GM23248 (cell line): ENCODE measurements around the gene GRM3. TPM values are rescaled to one million over a fixed set of nuclear protein-coding genes. Genes with fewer than 3 reads are reported as not detected.

Source experiments
- DNase-seq: peaks from one replicate; pipeline ENCODE4 v3.0.0-alpha.2; 2015
- H2AFZ ChIP-seq: fragments of 200-600 bp; sonication (generic); 2 replicates; pipeline ENCODE4 v1.6.1; 2016; ENCODE audit warnings: antibody characterized with exemption
- H3F3A ChIP-seq: fragments of 200-600 bp; sonication (generic); 2 replicates; pipeline ENCODE4 v1.6.1; 2016; ENCODE audit warnings: mild to moderate bottlenecking, antibody characterized with exemption, mixed run types; ENCODE audit not compliant: insufficient read depth
- H3K27ac ChIP-seq: fragments of 200-600 bp; sonication (generic); 2 replicates; pipeline ENCODE4 v1.5.1; 2016; ENCODE audit warnings: mild to moderate bottlenecking
- H3K27me3 ChIP-seq: fragments of 200-600 bp; sonication (generic); replicated peaks from 2 replicates; pipeline ENCODE4 v1.6.1; 2016; ENCODE audit warnings: mild to moderate bottlenecking; ENCODE audit not compliant: insufficient read depth
- H3K36me3 ChIP-seq: fragments of 200-600 bp; sonication (generic); 2 replicates; pipeline ENCODE4 v1.6.1; 2016; ENCODE audit warnings: low read depth, mild to moderate bottlenecking
- H3K4me1 ChIP-seq: fragments of 200-600 bp; sonication (generic); 2 replicates; pipeline ENCODE4 v1.6.1; 2016; ENCODE audit warnings: mild to moderate bottlenecking; ENCODE audit not compliant: insufficient read depth
- H3K4me2 ChIP-seq: fragments of 200-600 bp; sonication (generic); one replicate; pipeline ENCODE4 v1.6.1; 2016; ENCODE audit warnings: mild to moderate bottlenecking; ENCODE audit not compliant: unreplicated experiment
- H3K4me3 ChIP-seq: fragments of 200-600 bp; sonication (generic); 2 replicates; pipeline ENCODE4 v1.5.1; 2016; ENCODE audit warnings: mild to moderate bottlenecking
- H3K79me2 ChIP-seq: fragments of 200-600 bp; sonication (generic); 2 replicates; pipeline ENCODE4 v1.6.1; 2016; ENCODE audit warnings: mild to moderate bottlenecking; ENCODE audit not compliant: insufficient read depth
- H3K9ac ChIP-seq: fragments of 200-600 bp; sonication (generic); 2 replicates; pipeline ENCODE4 v1.6.1; 2016; ENCODE audit warnings: mild to moderate bottlenecking
- H3K9me2 ChIP-seq: fragments of 200-600 bp; sonication (generic); 2 replicates; pipeline ENCODE4 v1.6.1; 2016; ENCODE audit warnings: mixed run types, mild to moderate bottlenecking, moderate library complexity; ENCODE audit not compliant: insufficient read depth
- H3K9me3 ChIP-seq: fragments of 200-600 bp; sonication (generic); one replicate; pipeline ENCODE4 v1.6.1; 2017; ENCODE audit warnings: low read depth
- H4K20me1 ChIP-seq: fragments of 200-600 bp; sonication (generic); 2 replicates; pipeline ENCODE4 v1.6.0; 2016; ENCODE audit not compliant: insufficient read depth
- EZH2 ChIP-seq: fragments of 200-600 bp; sonication (generic); IDR thresholded peaks from 2 replicates; pipeline ENCODE4 v1.6.1; 2018; ENCODE audit warnings: antibody characterized with exemption, mild to moderate bottlenecking; ENCODE audit not compliant: insufficient read depth, poor library complexity, severe bottlenecking
- EZH2phosphoT487 ChIP-seq: fragments of 200-600 bp; sonication (generic); IDR thresholded peaks from 2 replicates; pipeline ENCODE4 v1.6.1; 2018; ENCODE audit warnings: antibody characterized with exemption, moderate library complexity, mild to moderate bottlenecking, low read depth; ENCODE audit not compliant: insufficient read depth
- WGBS, 2 experiments: methylation state at CpG; one replicate each; pipeline ENCODE4 v1.1.6; 2015 to 2017; ENCODE audit warnings: low lambda C conversion rate in 2 of 2, low coverage in 1 of 2; ENCODE audit errors: missing lambda C conversion rate in 2 of 2; 5-methylcytosine and 5-hydroxymethylcytosine counted together
- in situ Hi-C: fragments of 300-500 bp; cut with MboI; formaldehyde crosslinking; loops from 2 replicates; pipeline ENCODE4 v1.15.0; 2020
- polyA plus RNA-seq: library from polyadenylated mRNA; unstranded; fragments of >200 nt; fragmentation: Nextera tagmentation; extraction: Ambion mirVana; gene quantifications from 2 replicates; pipeline ENCODE4 v1.2.1, GENCODE V29; 2016
- total RNA-seq: library from RNA; depleted of rRNA; stranded (reverse); fragments of >200 nt; shearing (Covaris generic); gene quantifications from 2 replicates; pipeline ENCODE4 v1.2.3, GENCODE V29; 2014

The GRM3 gene
- total and polyA plus RNA-seq, 2 experiments from 2014 or later = not detected

DNA sequence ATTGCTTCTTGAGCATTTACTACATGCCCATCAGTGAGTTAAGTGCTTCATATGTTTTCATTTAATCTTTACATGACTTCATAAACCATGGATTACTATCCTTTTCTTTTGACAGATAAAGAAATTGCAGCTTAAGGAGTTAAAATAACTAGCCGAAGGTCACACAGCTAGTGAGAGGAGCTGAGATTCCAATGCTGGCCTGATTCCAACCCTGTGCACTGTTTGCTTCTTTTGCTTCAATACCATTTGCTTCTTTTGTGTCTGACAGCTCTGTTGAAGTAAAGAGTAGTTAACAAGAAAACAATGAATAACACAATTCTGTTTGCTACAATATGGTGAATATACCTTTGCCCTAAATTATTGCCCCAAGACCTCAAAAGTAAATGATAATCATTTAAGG is 132.4 kb downstream of the GRM3 start:
- no peaks in the 10 kb centered on the region for H3K79me2 ChIP-seq
- 2 to 8% methylated on average over 1 of the region's 1 CpG for WGBS, 2 experiments
- no peak overlapping the region for H2AFZ ChIP-seq
- H3F3A ChIP-seq = no peaks in the 10 kb centered on the region
- no peak overlapping the region for H3K4me2 ChIP-seq
- in situ Hi-C loops = no loop called here
- H3K9me3 ChIP-seq = no peaks in the 10 kb centered on the region
- no peak overlapping the region for H3K9ac ChIP-seq
- no peaks in the 10 kb centered on the region for H3K4me1 ChIP-seq
- no peaks in the 10 kb centered on the region for H3K27me3 ChIP-seq
- no peaks in the 10 kb centered on the region for H3K9me2 ChIP-seq
- no peak for DNase-seq
- no peak overlapping the region for H3K4me3 ChIP-seq
- no peaks in the 10 kb centered on the region for H4K20me1 ChIP-seq
- TF ChIP-seq EZH2phosphoT487 = no peak
- no peak for TF ChIP-seq EZH2
- H3K27ac ChIP-seq = no peak overlapping the region
- H3K36me3 ChIP-seq = no peaks in the 10 kb centered on the region

DNA sequence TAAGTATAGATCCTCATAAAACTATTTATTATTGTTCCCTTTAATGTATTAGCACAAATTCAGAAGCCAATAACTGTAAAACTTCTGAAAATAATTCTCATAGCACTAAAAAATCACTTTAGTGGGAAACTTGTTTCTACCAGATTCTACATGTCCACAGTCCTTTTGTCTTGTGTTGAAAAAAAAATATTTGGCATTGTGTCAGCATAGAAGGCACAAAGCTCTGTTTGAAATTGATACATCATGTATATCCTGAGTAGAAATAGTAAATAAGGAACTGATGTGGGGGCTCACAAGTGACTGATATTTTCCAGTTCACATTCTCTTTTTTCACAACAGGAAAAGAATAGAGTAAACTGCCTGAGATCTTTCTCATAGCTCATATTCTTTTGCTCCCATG is 134.6 kb downstream of the GRM3 start:
- H3K27me3 ChIP-seq = no peaks in the 10 kb centered on the region
- H3K4me1 ChIP-seq = no peaks in the 10 kb centered on the region
- H3K27ac ChIP-seq = no peak overlapping the region
- TF ChIP-seq EZH2 (no peak), EZH2phosphoT487 (no peak)
- no peaks in the 10 kb centered on the region for H3K9me3 ChIP-seq
- H3K36me3 ChIP-seq = no peaks in the 10 kb centered on the region
- H4K20me1 ChIP-seq = no peaks in the 10 kb centered on the region
- H3K9ac ChIP-seq = no peak overlapping the region
- in situ Hi-C loops = no loop called here
- H3K9me2 ChIP-seq = no peaks in the 10 kb centered on the region
- no peak overlapping the region for H3K4me2 ChIP-seq
- no peak for DNase-seq
- H3F3A ChIP-seq = no peaks in the 10 kb centered on the region
- no peak overlapping the region for H2AFZ ChIP-seq
- no peak overlapping the region for H3K4me3 ChIP-seq
- no peaks in the 10 kb centered on the region for H3K79me2 ChIP-seq

DNA sequence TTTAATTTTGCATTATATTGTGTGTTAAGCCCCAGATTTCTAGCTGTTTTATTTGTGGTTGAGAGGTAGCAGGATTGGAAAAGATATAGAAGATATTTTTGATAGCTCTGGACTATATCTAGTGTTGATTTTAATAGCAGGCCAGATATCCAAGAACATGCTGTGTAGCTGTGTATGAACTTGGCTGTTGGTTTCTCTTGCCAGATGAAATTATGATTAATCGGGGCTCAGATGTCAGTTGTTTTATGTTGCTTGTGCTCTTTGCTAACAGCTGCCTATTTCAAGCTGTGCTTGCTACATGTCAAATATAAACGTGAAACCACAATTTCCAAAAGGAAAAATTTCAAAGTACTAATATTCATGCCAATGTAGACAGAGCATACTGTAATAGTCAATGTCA is 141.1 kb downstream of the GRM3 start:
- no peak for DNase-seq
- 0% methylated on average over 2 of the region's 2 CpGs for WGBS, 2 experiments
- H3K9ac ChIP-seq = no peak overlapping the region
- no peak overlapping the region for H3K4me3 ChIP-seq
- no peak overlapping the region for H3K4me2 ChIP-seq
- H3K27ac ChIP-seq = no peak overlapping the region
- H4K20me1 ChIP-seq = no peaks in the 10 kb centered on the region
- TF ChIP-seq EZH2 = no peak
- TF ChIP-seq EZH2phosphoT487 = no peak
- H3K4me1 ChIP-seq = no peaks in the 10 kb centered on the region
- H3K9me2 ChIP-seq = no peaks in the 10 kb centered on the region
- no peaks in the 10 kb centered on the region for H3K79me2 ChIP-seq
- in situ Hi-C loops = no loop called here
- no peaks in the 10 kb centered on the region for H3K9me3 ChIP-seq
- H2AFZ ChIP-seq = no peak overlapping the region
- no peaks in the 10 kb centered on the region for H3K36me3 ChIP-seq
- no peaks in the 10 kb centered on the region for H3K27me3 ChIP-seq
- no peaks in the 10 kb centered on the region for H3F3A ChIP-seq

DNA sequence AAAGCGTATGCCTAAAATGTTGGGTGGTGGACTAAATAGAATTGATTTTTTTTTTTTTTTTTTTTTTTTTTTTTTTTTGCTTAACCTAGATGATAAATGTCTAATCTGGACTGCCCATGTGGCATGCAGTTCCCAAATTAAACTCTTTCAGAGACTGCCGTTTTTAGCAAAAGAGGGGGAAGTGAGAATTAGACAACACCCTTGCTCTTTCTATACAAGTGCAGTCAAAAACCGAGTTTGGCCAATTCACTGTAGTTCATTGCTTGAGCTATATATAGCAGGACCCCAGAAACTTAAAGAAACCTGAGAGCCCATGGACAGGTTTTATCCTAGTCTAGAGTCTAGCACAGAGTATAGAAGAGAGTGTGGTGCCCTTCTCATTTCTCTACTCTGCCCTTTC is 141.9 kb downstream of the GRM3 start:
- TF ChIP-seq EZH2phosphoT487 = no peak
- TF ChIP-seq EZH2 = no peak
- H3K4me2 ChIP-seq = no peak overlapping the region
- 17 to 19% methylated on average over 3 of the region's 3 CpGs for WGBS, 2 experiments

DNA sequence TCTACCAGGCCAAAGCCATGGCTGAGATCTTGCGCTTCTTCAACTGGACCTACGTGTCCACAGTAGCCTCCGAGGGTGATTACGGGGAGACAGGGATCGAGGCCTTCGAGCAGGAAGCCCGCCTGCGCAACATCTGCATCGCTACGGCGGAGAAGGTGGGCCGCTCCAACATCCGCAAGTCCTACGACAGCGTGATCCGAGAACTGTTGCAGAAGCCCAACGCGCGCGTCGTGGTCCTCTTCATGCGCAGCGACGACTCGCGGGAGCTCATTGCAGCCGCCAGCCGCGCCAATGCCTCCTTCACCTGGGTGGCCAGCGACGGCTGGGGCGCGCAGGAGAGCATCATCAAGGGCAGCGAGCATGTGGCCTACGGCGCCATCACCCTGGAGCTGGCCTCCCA is 142.7 kb downstream of the GRM3 start:
- WGBS, 2 experiments = 83 to 87% methylated on average over 33 to 36 of the region's 36 CpGs
- H3K36me3 ChIP-seq = no peaks in the 10 kb centered on the region
- no peak for DNase-seq
- H3K9ac ChIP-seq = no peak overlapping the region
- in situ Hi-C loops = no loop called here
- no peak overlapping the region for H2AFZ ChIP-seq
- TF ChIP-seq EZH2phosphoT487 (no peak), EZH2 (no peak)
- H3K27ac ChIP-seq = no peak overlapping the region
- H3K4me2 ChIP-seq = no peak overlapping the region
- no peaks in the 10 kb centered on the region for H4K20me1 ChIP-seq
- no peaks in the 10 kb centered on the region for H3K79me2 ChIP-seq
- no peaks in the 10 kb centered on the region for H3K9me2 ChIP-seq
- H3K27me3 ChIP-seq = no peaks in the 10 kb centered on the region
- H3K4me3 ChIP-seq = no peak overlapping the region
- H3K9me3 ChIP-seq = no peaks in the 10 kb centered on the region
- no peaks in the 10 kb centered on the region for H3K4me1 ChIP-seq
- H3F3A ChIP-seq = no peaks in the 10 kb centered on the region

More for the DNA sequence above, 141.9 kb downstream of the GRM3 start:
- Histone ChIP-seq H3K27me3 (no peaks in the 10 kb centered on the region), H4K20me1 (no peaks in the 10 kb centered on the region), H3K79me2 (no peaks in the 10 kb centered on the region), H3K4me3 (no peak overlapping the region), H3K36me3 (no peaks in the 10 kb centered on the region), H3F3A (no peaks in the 10 kb centered on the region), H3K27ac (no peak overlapping the region), H3K9me2 (no peaks in the 10 kb centered on the region), H3K4me1 (no peaks in the 10 kb centered on the region), H3K9ac (no peak overlapping the region), H3K9me3 (no peaks in the 10 kb centered on the region), H2AFZ (no peak overlapping the region)
- DNase-seq = no peak
- in situ Hi-C loops = no loop called here
